ENCODE results near the gene RAB37. TPM values are rescaled to one million over a fixed set of nuclear protein-coding genes. Genes with fewer than 3 reads are reported as not detected.

RAB37 gene
- total RNA-seq, 2 experiments from 2014 or later, result 2.1 to 2.3 TPM

GRCh38 chr17:74757931-74758847, 21.1 kb downstream of the RAB37 start:
- H3K27ac Mint-ChIP-seq, result peak overlapping the region; percentile 86
- no peaks in the 10 kb centered on the region for H3K27me3 Mint-ChIP-seq (ENCODE audit: low read depth)
- CTCF ChIA-PET, result interaction anchor here (0.9 to 4.5 kb wide), 8 partner anchors 8 to 33 kb away, joined by 3 to 30 read pairs (median 12); partner anchors contain the start of gene NAT9
- DNase-seq, result no peak
- intact Hi-C loops (cut with micrococcal nuclease), result loop anchor here (2.0 kb wide), 1 partner anchor 13 kb away; no protein-coding TSS in a partner anchor
- peaks cover 71% of the 10 kb centered on the region for H3K4me1 Mint-ChIP-seq (ENCODE audit: low read depth)
- no peak overlapping the region for H3K4me3 Mint-ChIP-seq
- H3K9me3 Mint-ChIP-seq, result no peaks in the 10 kb centered on the region
- peaks cover 1% of the 10 kb centered on the region for H3K36me3 Mint-ChIP-seq (ENCODE audit: low read depth)

DNA sequence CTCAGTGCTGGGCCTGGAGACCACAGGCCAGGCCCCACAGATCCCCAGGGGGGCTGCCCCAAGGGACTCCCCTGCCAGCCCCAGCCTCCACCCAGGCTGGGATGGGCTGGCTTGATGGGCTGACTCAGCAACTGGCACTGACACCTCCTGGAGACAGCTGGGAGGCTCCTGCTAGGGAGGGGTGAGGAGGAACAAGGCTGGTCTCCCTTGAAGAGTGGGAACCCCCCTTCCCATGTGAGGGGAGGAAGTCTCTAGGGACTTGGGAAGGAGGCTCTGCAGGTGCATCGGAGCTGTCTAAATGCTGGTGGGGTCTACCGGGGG, 21.8 kb downstream of the RAB37 start:
- peak; percentile 75 for DNase-seq
- H3K36me3 Mint-ChIP-seq (ENCODE audit: low read depth), result no peaks in the 10 kb centered on the region
- H3K27ac Mint-ChIP-seq, result peak overlapping the region; percentile 86
- H3K4me1 Mint-ChIP-seq (ENCODE audit: low read depth), result peaks cover 65% of the 10 kb centered on the region
- CTCF ChIA-PET, result interaction anchor here (0.9 to 4.5 kb wide), 8 partner anchors 9 to 21 kb away, joined by 3 to 30 read pairs (median 8); partner anchors contain the start of gene NAT9
- no peak overlapping the region for H3K4me3 Mint-ChIP-seq
- no peaks in the 10 kb centered on the region for H3K9me3 Mint-ChIP-seq
- intact Hi-C loops (cut with micrococcal nuclease), result loop anchor here (1.0 to 2.0 kb wide), 3 partner anchors 8 to 14 kb away; no protein-coding TSS in a partner anchor
- no peaks in the 10 kb centered on the region for H3K27me3 Mint-ChIP-seq (ENCODE audit: low read depth)

- H3K4me1 Mint-ChIP-seq (ENCODE audit: low read depth), result peaks cover 61% of the 10 kb centered on the region
- CTCF ChIA-PET, result interaction anchor here (1.0 to 4.5 kb wide), 11 partner anchors 10 to 102 kb away, joined by 3 to 30 read pairs (median 7); partner anchors contain the start of gene NAT9
- intact Hi-C loops (cut with micrococcal nuclease), result loop anchor here (1.0 to 2.0 kb wide), 3 partner anchors 8 to 15 kb away; no protein-coding TSS in a partner anchor
Measured at GRCh38 chr17:74759243-74759801, 22.3 kb downstream of the RAB37 start.

GRCh38 chr17:74759941-74760340, 22.9 kb downstream of the RAB37 start:
- H3K9me3 Mint-ChIP-seq, result no peaks in the 10 kb centered on the region
- no peaks in the 10 kb centered on the region for H3K36me3 Mint-ChIP-seq (ENCODE audit: low read depth)
- H3K4me1 Mint-ChIP-seq (ENCODE audit: low read depth), result peaks cover 56% of the 10 kb centered on the region
- no peak overlapping the region for H3K4me3 Mint-ChIP-seq
- CTCF ChIA-PET, result interaction anchor here (0.9 to 4.5 kb wide), 10 partner anchors 10 to 103 kb away, joined by 3 to 30 read pairs (median 8); no protein-coding TSS in a partner anchor
- intact Hi-C loops (cut with micrococcal nuclease), result loop anchor here (1.0 to 2.0 kb wide), 3 partner anchors 9 to 15 kb away; no protein-coding TSS in a partner anchor
- H3K27me3 Mint-ChIP-seq (ENCODE audit: low read depth), result no peaks in the 10 kb centered on the region
- no peak for DNase-seq
- peak overlapping the region; percentile 86 for H3K27ac Mint-ChIP-seq

More at GRCh38 chr17:74759243-74759801, 22.3 kb downstream of the RAB37 start:
- no peaks in the 10 kb centered on the region for H3K27me3 Mint-ChIP-seq (ENCODE audit: low read depth)
- H3K9me3 Mint-ChIP-seq, result no peaks in the 10 kb centered on the region
- H3K27ac Mint-ChIP-seq, result peak overlapping the region; percentile 86
- DNase-seq, result peak; percentile 70
- H3K36me3 Mint-ChIP-seq (ENCODE audit: low read depth), result no peaks in the 10 kb centered on the region
- H3K4me3 Mint-ChIP-seq, result no peak overlapping the region

DNA sequence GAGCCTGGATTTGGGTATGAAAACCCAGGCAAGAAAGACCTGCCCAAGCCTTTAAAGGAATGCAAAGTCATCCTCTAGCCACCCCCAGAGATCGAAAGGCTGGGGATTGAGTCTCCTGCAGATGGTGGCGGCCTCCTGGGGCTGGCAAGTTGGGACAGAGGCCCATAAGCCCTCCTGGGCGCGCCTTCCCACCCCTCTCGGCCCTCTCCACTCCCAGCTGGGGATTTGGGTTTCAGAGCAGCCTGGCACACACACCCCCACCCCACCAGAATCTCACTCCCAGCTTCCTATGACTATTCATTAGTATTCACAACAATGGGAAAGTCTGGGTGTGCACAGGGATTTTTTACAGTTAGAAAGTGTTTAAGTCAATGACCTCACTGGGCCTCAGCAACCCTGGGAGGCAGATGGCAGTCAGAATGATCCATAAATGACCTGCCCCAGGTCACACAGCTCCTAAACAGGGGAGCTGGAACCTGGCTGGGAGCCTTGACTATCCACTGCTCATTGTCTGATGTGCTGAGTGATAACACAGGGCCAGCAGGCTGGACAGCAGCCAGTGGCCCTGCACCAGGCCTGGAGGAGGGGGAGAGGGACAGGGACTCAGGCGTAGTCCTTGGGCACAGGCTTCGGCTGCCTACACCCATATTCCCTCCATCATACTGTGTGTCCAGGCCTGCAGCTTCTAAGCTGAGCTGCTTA, 23.5 kb downstream of the RAB37 start:
- intact Hi-C loops (cut with micrococcal nuclease), result no loop called here
- CTCF ChIA-PET, result interaction anchor here (0.9 to 4.5 kb wide), 10 partner anchors 10 to 103 kb away, joined by 3 to 30 read pairs (median 8); no protein-coding TSS in a partner anchor
- Mint-ChIP-seq H3K36me3 (ENCODE audit: low read depth) (no peaks in the 10 kb centered on the region), H3K27ac (peak overlapping the region; percentile 86), H3K9me3 (no peaks in the 10 kb centered on the region), H3K4me1 (ENCODE audit: low read depth) (peaks cover 50% of the 10 kb centered on the region), H3K27me3 (ENCODE audit: low read depth) (no peaks in the 10 kb centered on the region), H3K4me3 (no peak overlapping the region)
- no peak for DNase-seq

DNA sequence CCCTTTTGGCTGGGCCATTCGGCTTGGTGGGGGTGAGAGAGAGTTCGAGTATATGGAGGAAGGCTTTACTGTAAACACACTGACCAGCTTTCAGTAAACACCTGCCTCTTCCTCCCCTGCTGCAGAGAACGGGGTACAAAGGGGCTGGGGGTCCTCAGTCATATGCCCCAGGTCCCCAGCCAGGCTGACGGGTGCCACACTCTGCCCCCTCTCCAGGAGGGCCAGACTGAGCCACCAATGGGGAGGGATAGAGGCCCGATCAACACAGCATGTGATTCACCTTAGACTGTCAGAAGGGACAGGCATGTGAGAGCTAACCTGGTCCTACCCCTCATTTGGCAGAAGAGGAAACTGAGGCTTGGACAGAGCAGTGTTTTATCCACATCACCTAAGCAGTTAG, 24.4 kb downstream of the RAB37 start:
- no peaks in the 10 kb centered on the region for H3K27me3 Mint-ChIP-seq (ENCODE audit: low read depth)

GRCh38 chr17:74761931-74762330, 24.9 kb downstream of the RAB37 start:
- CTCF ChIA-PET, result interaction anchor here (0.6 to 4.5 kb wide), 7 partner anchors 9 to 440 kb away, joined by 3 to 28 read pairs (median 4); partner anchors contain the start of gene NAT9
- Mint-ChIP-seq H3K27ac (no peak overlapping the region), H3K36me3 (ENCODE audit: low read depth) (peaks cover 1% of the 10 kb centered on the region), H3K4me3 (no peak overlapping the region), H3K27me3 (ENCODE audit: low read depth) (no peaks in the 10 kb centered on the region), H3K9me3 (no peaks in the 10 kb centered on the region), H3K4me1 (ENCODE audit: low read depth) (peaks cover 39% of the 10 kb centered on the region)
- no peak for DNase-seq
- intact Hi-C loops (cut with micrococcal nuclease), result no loop called here

More for the DNA sequence above, 24.4 kb downstream of the RAB37 start:
- no peaks in the 10 kb centered on the region for H3K36me3 Mint-ChIP-seq (ENCODE audit: low read depth)
- CTCF ChIA-PET, result interaction anchor here (0.6 to 4.5 kb wide), 7 partner anchors 9 to 440 kb away, joined by 3 to 30 read pairs (median 4); partner anchors contain the start of gene NAT9
- H3K4me3 Mint-ChIP-seq, result no peak overlapping the region
- intact Hi-C loops (cut with micrococcal nuclease), result no loop called here
- no peaks in the 10 kb centered on the region for H3K9me3 Mint-ChIP-seq
- H3K4me1 Mint-ChIP-seq (ENCODE audit: low read depth), result peaks cover 44% of the 10 kb centered on the region
- DNase-seq, result no peak
- H3K27ac Mint-ChIP-seq, result no peak overlapping the region

GRCh38 chr17:74763565-74764387, 26.7 kb downstream of the RAB37 start:
- H3K4me3 Mint-ChIP-seq, result no peak overlapping the region
- peaks cover 7% of the 10 kb centered on the region for H3K36me3 Mint-ChIP-seq (ENCODE audit: low read depth)
- no peaks in the 10 kb centered on the region for H3K27me3 Mint-ChIP-seq (ENCODE audit: low read depth)
- no peak overlapping the region for H3K27ac Mint-ChIP-seq
- DNase-seq, result no peak
- H3K9me3 Mint-ChIP-seq, result no peaks in the 10 kb centered on the region
- peaks cover 25% of the 10 kb centered on the region for H3K4me1 Mint-ChIP-seq (ENCODE audit: low read depth)
- CTCF ChIA-PET, result interaction anchor here (0.7 kb wide), 1 partner anchor 27 kb away, joined by 3 read pairs; no protein-coding TSS in a partner anchor
- intact Hi-C loops (cut with micrococcal nuclease), result no loop called here

- Mint-ChIP-seq H3K4me1 (ENCODE audit: low read depth) (peaks cover 17% of the 10 kb centered on the region), H3K27me3 (ENCODE audit: low read depth) (no peaks in the 10 kb centered on the region), H3K9me3 (no peaks in the 10 kb centered on the region), H3K27ac (no peak overlapping the region), H3K36me3 (ENCODE audit: low read depth) (peaks cover 9% of the 10 kb centered on the region), H3K4me3 (no peak overlapping the region)
- intact Hi-C loops (cut with micrococcal nuclease), result no loop called here
- DNase-seq, result no peak
- CTCF ChIA-PET, result interaction anchor here (0.7 kb wide), 1 partner anchor 26 kb away, joined by 3 read pairs; no protein-coding TSS in a partner anchor
Measured at GRCh38 chr17:74764751-74765286, 27.8 kb downstream of the RAB37 start.

DNA sequence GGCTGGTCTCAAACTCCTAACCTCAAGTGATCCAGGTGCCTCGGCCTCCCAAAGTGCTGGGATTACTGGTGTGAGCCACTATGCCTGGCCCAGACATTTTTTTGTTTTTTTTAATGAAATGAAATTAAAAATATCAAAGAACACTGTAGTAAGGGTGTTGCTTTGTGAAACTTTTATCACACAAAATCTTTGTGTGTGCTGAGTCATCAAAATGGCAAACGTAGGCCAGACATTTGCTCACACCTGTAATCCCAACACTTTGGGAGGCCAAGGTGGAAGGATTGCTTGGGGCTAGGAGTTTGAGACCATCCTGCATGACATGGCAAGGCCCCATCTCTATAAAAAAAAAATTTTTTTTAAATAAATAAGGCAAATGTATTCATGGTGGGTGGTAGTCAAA, 29.4 kb downstream of the RAB37 start:
- intact Hi-C loops (cut with micrococcal nuclease), result no loop called here
- peaks cover 11% of the 10 kb centered on the region for H3K36me3 Mint-ChIP-seq (ENCODE audit: low read depth)
- H3K27ac Mint-ChIP-seq, result peak overlapping the region; percentile 56
- no peak for DNase-seq
- no peaks in the 10 kb centered on the region for H3K9me3 Mint-ChIP-seq
- CTCF ChIA-PET, result no interaction called here
- H3K4me3 Mint-ChIP-seq, result no peak overlapping the region
- no peaks in the 10 kb centered on the region for H3K27me3 Mint-ChIP-seq (ENCODE audit: low read depth)
- H3K4me1 Mint-ChIP-seq (ENCODE audit: low read depth), result peaks cover 16% of the 10 kb centered on the region

GRCh38 chr17:74767111-74767516, 30.1 kb downstream of the RAB37 start:
- Mint-ChIP-seq H3K9me3 (no peaks in the 10 kb centered on the region), H3K4me1 (ENCODE audit: low read depth) (peaks cover 16% of the 10 kb centered on the region), H3K27me3 (ENCODE audit: low read depth) (no peaks in the 10 kb centered on the region), H3K4me3 (no peak overlapping the region), H3K27ac (no peak overlapping the region), H3K36me3 (ENCODE audit: low read depth) (peaks cover 11% of the 10 kb centered on the region)
- no peak for DNase-seq
- intact Hi-C loops (cut with micrococcal nuclease), result no loop called here
- CTCF ChIA-PET, result interaction anchor here (1.0 kb wide), 1 partner anchor 9 kb away, joined by 4 read pairs; the partner anchor contains the start of gene NAT9
